Prostate gland (tissue), 2 donors: Measurements from ENCODE around the gene CTTNBP2NL.

Source experiments
- CTCF ChIP-seq, 4 experiments: fragments of 200-600 bp in 2 of 4; fragments of 450-650 bp in 2 of 4; sonication (generic) in 2 of 4; IDR thresholded peaks; 1 replicate in 3 of 4; 2 replicates in 1 of 4; pipeline ENCODE4 v1.5.1; 2016 to 2019; ENCODE audit warnings: antibody characterized with exemption in 4 of 4, mild to moderate bottlenecking in 2 of 4, moderate library complexity in 2 of 4
- POLR2A ChIP-seq: fragments of 450-650 bp; IDR thresholded peaks from one replicate; pipeline ENCODE4 v1.6.1; 2016; ENCODE audit warnings: antibody characterized with exemption, mild to moderate bottlenecking

DNA sequence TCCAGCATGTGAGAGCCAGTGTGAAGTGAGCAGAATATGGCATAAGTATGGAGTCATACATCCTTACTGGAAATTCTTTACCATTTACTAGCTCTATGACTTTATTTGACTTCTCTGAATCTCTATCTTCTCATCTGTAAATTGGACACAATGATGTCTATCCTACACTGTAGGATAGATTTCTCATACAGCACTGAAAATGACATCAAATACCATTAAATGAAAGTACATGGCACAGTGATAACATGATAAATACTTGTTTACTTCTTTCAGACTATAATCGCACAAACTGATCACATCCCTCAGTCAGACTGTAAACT lies 1.3 kb upstream of the CTTNBP2NL start:
- TF ChIP-seq CTCF (IDR thresholded peaks at IDR 0.05) (no peak), POLR2A (no peak)
